ENCODE measurements around the gene UGT1A1.

UGT1A1 gene

DNA sequence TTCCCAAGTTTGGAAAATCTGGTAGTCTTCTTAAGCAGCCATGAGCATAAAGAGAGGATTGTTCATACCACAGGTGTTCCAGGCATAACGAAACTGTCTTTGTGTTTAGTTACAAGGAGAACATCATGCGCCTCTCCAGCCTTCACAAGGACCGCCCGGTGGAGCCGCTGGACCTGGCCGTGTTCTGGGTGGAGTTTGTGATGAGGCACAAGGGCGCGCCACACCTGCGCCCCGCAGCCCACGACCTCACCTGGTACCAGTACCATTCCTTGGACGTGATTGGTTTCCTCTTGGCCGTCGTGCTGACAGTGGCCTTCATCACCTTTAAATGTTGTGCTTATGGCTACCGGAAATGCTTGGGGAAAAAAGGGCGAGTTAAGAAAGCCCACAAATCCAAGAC, 12.1 kb downstream of the UGT1A1 start:
- no peak for TF ChIP-seq EZH2phosphoT487 (IDR thresholded peaks at IDR 0.05; ENCODE audit: borderline replicate concordance, low read length)
- no peak for TF ChIP-seq CTCF (IDR thresholded peaks at IDR 0.05; ENCODE audit: low read depth, low read length, poor library complexity, severe bottlenecking)
- Histone ChIP-seq H3K27ac (ENCODE audit: low read depth, low read length) (no peak overlapping the region), H3K9me2 (replicated peaks; ENCODE audit: control insufficient read depth, low read length) (no peaks in the 10 kb centered on the region), H3K79me2 (ENCODE audit: control insufficient read depth, low read length) (no peaks in the 10 kb centered on the region), H3K9me3 (ENCODE audit: control insufficient read depth, insufficient read depth, low read length) (peaks cover 2% of the 10 kb centered on the region; the same call in 1 of the 2 replicates), H3K4me1 (ENCODE audit: control insufficient read depth, low read length) (no peaks in the 10 kb centered on the region), H3K36me3 (ENCODE audit: control insufficient read depth, low read length) (no peaks in the 10 kb centered on the region), H3K4me3 (ENCODE audit: low read length) (no peak overlapping the region), H3K27me3 (ENCODE audit: control insufficient read depth, low read length) (no peaks in the 10 kb centered on the region), H4K20me1 (ENCODE audit: control insufficient read depth, insufficient read depth, low read depth, low read length) (no peaks in the 10 kb centered on the region), H3K4me2 (ENCODE audit: low read length) (no peak overlapping the region), H3F3A (ENCODE audit: control insufficient read depth, insufficient read depth) (no peaks in the 10 kb centered on the region)

DNA sequence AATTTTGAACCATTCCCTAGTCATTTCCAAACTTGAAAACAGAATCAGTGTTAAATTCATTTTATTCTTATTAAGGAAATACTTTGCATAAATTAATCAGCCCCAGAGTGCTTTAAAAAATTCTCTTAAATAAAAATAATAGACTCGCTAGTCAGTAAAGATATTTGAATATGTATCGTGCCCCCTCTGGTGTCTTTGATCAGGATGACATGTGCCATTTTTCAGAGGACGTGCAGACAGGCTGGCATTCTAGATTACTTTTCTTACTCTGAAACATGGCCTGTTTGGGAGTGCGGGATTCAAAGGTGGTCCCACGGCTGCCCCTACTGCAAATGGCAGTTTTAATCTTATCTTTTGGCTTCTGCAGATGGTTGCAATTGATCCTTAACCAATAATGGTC, 12.5 kb downstream of the UGT1A1 start:
- Histone ChIP-seq H3K27ac (ENCODE audit: low read depth, low read length) (no peak overlapping the region), H3K79me2 (ENCODE audit: control insufficient read depth, low read length) (no peaks in the 10 kb centered on the region), H3K9me3 (ENCODE audit: control insufficient read depth, insufficient read depth, low read length) (peaks cover 2% of the 10 kb centered on the region; the same call in 1 of the 2 replicates), H4K20me1 (ENCODE audit: control insufficient read depth, insufficient read depth, low read depth, low read length) (no peaks in the 10 kb centered on the region), H3K4me1 (ENCODE audit: control insufficient read depth, low read length) (no peaks in the 10 kb centered on the region), H3K27me3 (ENCODE audit: control insufficient read depth, low read length) (no peaks in the 10 kb centered on the region), H3K9me2 (replicated peaks; ENCODE audit: control insufficient read depth, low read length) (no peaks in the 10 kb centered on the region), H3K4me3 (ENCODE audit: low read length) (no peak overlapping the region), H3K4me2 (ENCODE audit: low read length) (no peak overlapping the region), H3K36me3 (ENCODE audit: control insufficient read depth, low read length) (no peaks in the 10 kb centered on the region), H3F3A (ENCODE audit: control insufficient read depth, insufficient read depth) (no peaks in the 10 kb centered on the region)
- TF ChIP-seq EZH2phosphoT487 (IDR thresholded peaks at IDR 0.05; ENCODE audit: borderline replicate concordance, low read length), result no peak
- TF ChIP-seq CTCF (IDR thresholded peaks at IDR 0.05; ENCODE audit: low read depth, low read length, poor library complexity, severe bottlenecking), result no peak

- H3K79me2 ChIP-seq (ENCODE audit: control insufficient read depth, low read length), result no peaks in the 10 kb centered on the region
- no peaks in the 10 kb centered on the region for H3K27me3 ChIP-seq (ENCODE audit: control insufficient read depth, low read length)
- no peaks in the 10 kb centered on the region for H4K20me1 ChIP-seq (ENCODE audit: control insufficient read depth, insufficient read depth, low read depth, low read length)
- H3K9me2 ChIP-seq (replicated peaks; ENCODE audit: control insufficient read depth, low read length), result no peaks in the 10 kb centered on the region
- TF ChIP-seq CTCF (IDR thresholded peaks at IDR 0.05; ENCODE audit: low read depth, low read length, poor library complexity, severe bottlenecking), result no peak
- no peak for TF ChIP-seq EZH2phosphoT487 (IDR thresholded peaks at IDR 0.05; ENCODE audit: borderline replicate concordance, low read length)
- H3K27ac ChIP-seq (ENCODE audit: low read depth, low read length), result no peak overlapping the region
- H3K36me3 ChIP-seq (ENCODE audit: control insufficient read depth, low read length), result no peaks in the 10 kb centered on the region
- peaks cover 2% of the 10 kb centered on the region; the same call in 1 of the 2 replicates for H3K9me3 ChIP-seq (ENCODE audit: control insufficient read depth, insufficient read depth, low read length)
- no peak overlapping the region for H3K4me3 ChIP-seq (ENCODE audit: low read length)
- H3F3A ChIP-seq (ENCODE audit: control insufficient read depth, insufficient read depth), result no peaks in the 10 kb centered on the region
- H3K4me1 ChIP-seq (ENCODE audit: control insufficient read depth, low read length), result no peaks in the 10 kb centered on the region
- no peak overlapping the region for H3K4me2 ChIP-seq (ENCODE audit: low read length)
Measured at GRCh38 chr2:233773854-233774253, 13.8 kb downstream of the UGT1A1 start.

Measured in DOHH2 (cell line).